ENCODE data around the gene SDR9C7. TPM values are rescaled to one million over a fixed set of nuclear protein-coding genes. Genes with fewer than 3 reads are reported as not detected.

Gene SDR9C7
- total and polyA plus RNA-seq, 2 donors (not counting 1 experiment from before 2014, with no cell fraction given), result not detected

DNA sequence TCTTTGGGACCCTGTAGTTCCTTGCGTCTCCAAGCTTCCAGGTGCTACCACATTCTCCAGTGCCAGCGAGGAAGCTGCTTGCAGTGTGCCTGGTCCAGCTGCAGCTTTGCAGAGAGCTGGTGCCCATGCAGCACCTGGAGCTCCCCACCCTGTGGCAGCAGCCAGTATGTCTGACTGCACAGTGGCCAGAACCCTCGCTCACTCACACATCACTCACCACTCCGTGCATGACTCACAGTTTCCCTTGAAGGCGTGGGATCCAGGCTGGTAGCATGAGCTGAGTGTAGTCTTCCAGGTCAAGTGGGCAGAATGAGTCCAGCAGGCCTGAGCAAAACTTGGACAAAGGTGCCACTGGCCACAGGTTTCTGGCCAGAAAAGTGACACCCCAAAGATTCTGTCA lies 33.6 kb downstream of the SDR9C7 start:
- Histone ChIP-seq H3K79me2 (ENCODE audit: control insufficient read depth, insufficient read depth, low read length) (no peaks in the 10 kb centered on the region), H3K36me3 (ENCODE audit: control insufficient read depth, insufficient read depth, low read length) (no peaks in the 10 kb centered on the region), H3K27ac (ENCODE audit: insufficient read depth, low read length) (no peak overlapping the region), H2AFZ (ENCODE audit: low read length) (no peak overlapping the region), H3K9me3 (ENCODE audit: control insufficient read depth, insufficient read depth, low read depth, low read length) (no peaks in the 10 kb centered on the region), H3K27me3 (ENCODE audit: control insufficient read depth, insufficient read depth, low read length) (no peaks in the 10 kb centered on the region), H4K20me1 (ENCODE audit: control insufficient read depth, extremely low read depth, insufficient read depth, low read length) (no peaks in the 10 kb centered on the region), H3K9ac (ENCODE audit: insufficient read depth, low read length) (no peak overlapping the region), H3K4me2 (ENCODE audit: extremely low read depth, insufficient read depth, low read length) (no peak overlapping the region), H3K4me3 (replicated peaks in 1 of 4; ENCODE audit: control extremely low read depth in 1 of 4, insufficient read depth in 1 of 4, low read depth in 3 of 4, low read length in 4 of 4) (no peak overlapping the region), H3K4me1 (ENCODE audit: control insufficient read depth, extremely low read depth, insufficient read depth, low read length) (no peaks in the 10 kb centered on the region)
- TF ChIP-seq, protein P1, sequence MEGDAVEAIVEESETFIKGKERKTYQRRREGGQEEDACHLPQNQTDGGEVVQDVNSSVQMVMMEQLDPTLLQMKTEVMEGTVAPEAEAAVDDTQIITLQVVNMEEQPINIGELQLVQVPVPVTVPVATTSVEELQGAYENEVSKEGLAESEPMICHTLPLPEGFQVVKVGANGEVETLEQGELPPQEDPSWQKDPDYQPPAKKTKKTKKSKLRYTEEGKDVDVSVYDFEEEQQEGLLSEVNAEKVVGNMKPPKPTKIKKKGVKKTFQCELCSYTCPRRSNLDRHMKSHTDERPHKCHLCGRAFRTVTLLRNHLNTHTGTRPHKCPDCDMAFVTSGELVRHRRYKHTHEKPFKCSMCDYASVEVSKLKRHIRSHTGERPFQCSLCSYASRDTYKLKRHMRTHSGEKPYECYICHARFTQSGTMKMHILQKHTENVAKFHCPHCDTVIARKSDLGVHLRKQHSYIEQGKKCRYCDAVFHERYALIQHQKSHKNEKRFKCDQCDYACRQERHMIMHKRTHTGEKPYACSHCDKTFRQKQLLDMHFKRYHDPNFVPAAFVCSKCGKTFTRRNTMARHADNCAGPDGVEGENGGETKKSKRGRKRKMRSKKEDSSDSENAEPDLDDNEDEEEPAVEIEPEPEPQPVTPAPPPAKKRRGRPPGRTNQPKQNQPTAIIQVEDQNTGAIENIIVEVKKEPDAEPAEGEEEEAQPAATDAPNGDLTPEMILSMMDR (conservative IDR thresholded peaks at IDR 0.05 in 1 of 2, IDR thresholded peaks at IDR 0.05 in 1 of 2; ENCODE audit: low read depth in 1 of 2, low read length in 2 of 2), result no peak
- TF ChIP-seq EZH2 (IDR thresholded peaks at IDR 0.05; ENCODE audit: low read length, missing control alignments), result no peak
- DNase-seq (ENCODE audit: low read depth in 2 of 2), result no peak

DNA sequence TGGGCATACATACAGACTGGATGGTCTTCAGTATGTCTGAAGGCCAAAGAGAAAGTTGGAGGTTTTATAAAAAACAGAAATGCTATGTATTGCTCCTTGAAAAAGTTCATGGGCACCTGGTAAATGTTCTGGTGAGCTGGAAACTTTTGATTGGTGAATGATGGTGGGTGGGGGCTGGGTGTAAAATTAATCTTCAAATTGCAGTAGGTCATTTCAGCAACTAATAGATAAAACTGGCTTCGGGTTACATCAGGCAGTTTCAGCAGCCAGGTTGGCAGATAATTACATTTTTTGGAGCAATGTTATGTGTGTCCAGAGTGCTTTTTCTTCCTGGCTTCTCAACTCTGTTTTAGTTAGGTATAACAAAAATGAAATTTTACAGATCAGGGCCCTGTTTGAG lies 35.3 kb downstream of the SDR9C7 start:
- TF ChIP-seq, protein P1 (conservative IDR thresholded peaks at IDR 0.05 in 1 of 2, IDR thresholded peaks at IDR 0.05 in 1 of 2; ENCODE audit: low read depth in 1 of 2, low read length in 2 of 2), result no peak
- TF ChIP-seq EZH2 (IDR thresholded peaks at IDR 0.05; ENCODE audit: low read length, missing control alignments), result no peak

DNA sequence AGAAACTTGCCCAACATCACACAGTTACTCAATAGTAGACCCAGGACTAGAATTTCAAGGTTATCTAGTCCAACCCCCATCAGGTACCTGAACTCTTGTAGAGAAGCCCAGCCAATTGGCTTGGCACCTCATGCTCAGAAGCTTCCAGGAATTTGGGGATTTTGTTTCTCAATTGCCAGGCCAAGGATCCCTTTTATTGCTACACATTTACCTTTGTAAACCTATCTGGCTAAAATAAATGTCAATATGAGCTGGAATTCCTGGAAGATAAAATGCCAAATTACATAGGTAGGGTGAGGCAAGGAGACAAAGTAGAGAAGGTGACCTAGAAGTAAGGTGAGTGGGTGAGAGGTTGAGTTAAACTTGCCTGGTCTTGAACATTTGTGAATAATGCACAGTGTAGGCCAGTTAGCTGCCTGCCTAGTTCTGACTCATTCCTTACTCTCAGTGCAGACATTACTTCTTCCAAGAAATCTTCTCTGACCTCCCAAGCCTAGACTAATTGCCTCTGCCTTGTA lies 36.3 kb downstream of the SDR9C7 start:
- Histone ChIP-seq H3K9me3 (ENCODE audit: control insufficient read depth, insufficient read depth, low read depth, low read length) (no peaks in the 10 kb centered on the region), H4K20me1 (ENCODE audit: control insufficient read depth, extremely low read depth, insufficient read depth, low read length) (no peaks in the 10 kb centered on the region), H3K4me2 (ENCODE audit: extremely low read depth, insufficient read depth, low read length) (no peak overlapping the region), H3K79me2 (ENCODE audit: control insufficient read depth, insufficient read depth, low read length) (no peaks in the 10 kb centered on the region), H3K4me1 (ENCODE audit: control insufficient read depth, extremely low read depth, insufficient read depth, low read length) (no peaks in the 10 kb centered on the region), H2AFZ (ENCODE audit: low read length) (no peak overlapping the region), H3K9ac (ENCODE audit: insufficient read depth, low read length) (no peak overlapping the region), H3K4me3 (replicated peaks in 1 of 4; ENCODE audit: control extremely low read depth in 1 of 4, insufficient read depth in 1 of 4, low read depth in 3 of 4, low read length in 4 of 4) (no peak overlapping the region), H3K27me3 (ENCODE audit: control insufficient read depth, insufficient read depth, low read length) (no peaks in the 10 kb centered on the region), H3K36me3 (ENCODE audit: control insufficient read depth, insufficient read depth, low read length) (no peaks in the 10 kb centered on the region), H3K27ac (ENCODE audit: insufficient read depth, low read length) (no peak overlapping the region)
- no peak for TF ChIP-seq EZH2 (IDR thresholded peaks at IDR 0.05; ENCODE audit: low read length, missing control alignments)
- TF ChIP-seq, protein P1 (conservative IDR thresholded peaks at IDR 0.05 in 1 of 2, IDR thresholded peaks at IDR 0.05 in 1 of 2; ENCODE audit: low read depth in 1 of 2, low read length in 2 of 2), result no peak
- DNase-seq (ENCODE audit: low read depth in 2 of 2), result peak in 1 of 2 donors; percentile 12

More for the DNA sequence above, 35.3 kb downstream of the SDR9C7 start:
- Histone ChIP-seq H3K9me3 (ENCODE audit: control insufficient read depth, insufficient read depth, low read depth, low read length) (no peaks in the 10 kb centered on the region), H3K36me3 (ENCODE audit: control insufficient read depth, insufficient read depth, low read length) (no peaks in the 10 kb centered on the region), H3K79me2 (ENCODE audit: control insufficient read depth, insufficient read depth, low read length) (no peaks in the 10 kb centered on the region), H2AFZ (ENCODE audit: low read length) (no peak overlapping the region), H3K27ac (ENCODE audit: insufficient read depth, low read length) (no peak overlapping the region), H3K9ac (ENCODE audit: insufficient read depth, low read length) (no peak overlapping the region), H3K4me3 (replicated peaks in 1 of 4; ENCODE audit: control extremely low read depth in 1 of 4, insufficient read depth in 1 of 4, low read depth in 3 of 4, low read length in 4 of 4) (no peak overlapping the region), H3K4me1 (ENCODE audit: control insufficient read depth, extremely low read depth, insufficient read depth, low read length) (no peaks in the 10 kb centered on the region), H4K20me1 (ENCODE audit: control insufficient read depth, extremely low read depth, insufficient read depth, low read length) (no peaks in the 10 kb centered on the region), H3K4me2 (ENCODE audit: extremely low read depth, insufficient read depth, low read length) (no peak overlapping the region), H3K27me3 (ENCODE audit: control insufficient read depth, insufficient read depth, low read length) (no peaks in the 10 kb centered on the region)
- no peak for DNase-seq (ENCODE audit: low read depth in 2 of 2)
